Heart left ventricle (tissue), 13 donors: ENCODE measurements around the gene SNX25.
"Not testable (repeated sequence)": the region's sequence is repeated elsewhere in the genome, so short reads cannot be mapped to it uniquely, and the experiment has no call there.

Source experiments
- CTCF ChIP-seq, 12 donors: fragments of 200-600 bp; sonication (generic) in 4 of 12; IDR thresholded peaks; one replicate each; pipeline versions ENCODE4 v1.5.0 to v1.8.0; 2018 to 2022; ENCODE audit warnings: antibody characterized with exemption in 12 of 12, mild to moderate bottlenecking in 5 of 12
- POLR2A ChIP-seq, 2 donors: fragments of 450-650 bp; IDR thresholded peaks; one replicate each; pipeline ENCODE4 v1.6.1; 2017; ENCODE audit warnings: antibody characterized with exemption in 2 of 2, mild to moderate bottlenecking in 2 of 2, moderate library complexity in 2 of 2
- donor health status: ischemic (EF 13 %, LVEDD 7.1; RV severe dilation, severe dysfunction).
- donor health status: DM: no; HTN: yes; CAD: no.
- donor health status: DM: no; HTN: no; CAD: no.
- donor health status: ischemic (EF 25% LVEDD 6.9; RV normal size, moderate dysfunction).
- donor health status: ischemic (EF 25% LVEDD 5.7; RV mildly dilated, moderate dysfunction).
- donor health status: ischemic (EF 35%, LVEDD 5.7; RV mildly dilated, moderate dysfunction).
- donor health status: nonischemic (EF 11% LVEDD 7.7; RV severe dilation, severe dysfunction).
- donor health status: DM: yes; HTN: yes; CAD: no.
- donor health status: PGD.
- donor health status: ischemic (EF 29% LVEDD 5.4; RV normal size, mild dysfunction).
- donor health status: nonischemic (EF 23%, LVEDD 6.1; RV moderate dilation, normal function).

- not testable (repeated sequence) for TF ChIP-seq CTCF, POLR2A (IDR thresholded peaks at IDR 0.05)
Measured at GRCh38 chr4:185258741-185259140, 49.3 kb downstream of the SNX25 start.
